Pancreas (tissue), 10 donors: ENCODE results near the gene MYCT1. TPM values are rescaled to one million over a fixed set of nuclear protein-coding genes. Genes with fewer than 3 reads are reported as not detected.

ENCODE experiments used
- ATAC-seq, 4 donors: fragments of 200-7000 bp; cut with Tn5 transposase; one replicate each; pipeline versions ENCODE4 v1.8.0 to v1.9.1; 2020; ENCODE audit warnings: mild to moderate bottlenecking in 4 of 4, moderate library complexity in 4 of 4
- DNase-seq, 6 donors: peaks; one replicate each; pipeline ENCODE4 v3.0.0-alpha.2; 2020
- FAIRE-seq: peaks from 2 replicates; lab custom pipeline; 2012; peaks lifted over from hg19 to GRCh38; lab: Jason Lieb, UNC
- H3K27ac ChIP-seq, 4 donors: fragments of 200-600 bp; sonication (generic); 1 replicate in 3 of 4; 2 replicates in 1 of 4; pipeline versions ENCODE4 v1.5.0 to v1.8.0; 2020
- H3K27me3 ChIP-seq, 4 donors: fragments of 200-600 bp; one replicate each; pipeline ENCODE4 v1.8.0; 2021
- H3K36me3 ChIP-seq, 3 donors: fragments of 200-600 bp; sonication (generic) in 1 of 3; one replicate each; pipeline versions ENCODE4 v1.5.0 to v1.8.0; 2020 to 2021
- H3K4me1 ChIP-seq, 3 donors: fragments of 200-600 bp; one replicate each; pipeline ENCODE4 v1.8.0; 2021
- H3K4me3 ChIP-seq, 4 donors: fragments of 200-600 bp; sonication (generic) in 2 of 4; one replicate each; pipeline versions ENCODE4 v1.5.0 to v1.8.0; 2020 to 2021
- H3K9me3 ChIP-seq, 4 donors: fragments of 200-600 bp; one replicate each; pipeline ENCODE4 v1.8.0; 2021
- CTCF ChIP-seq, 4 donors: fragments of 200-600 bp; sonication (generic) in 3 of 4; IDR thresholded peaks; one replicate each; pipeline versions ENCODE4 v1.5.0 to v1.8.0; 2021; ENCODE audit warnings: antibody characterized with exemption in 4 of 4
- WGBS, 2 donors: extraction: QIAGEN DNeasy Blood & Tissue Kit; methylation state at CpG; one replicate each; pipeline ENCODE4 v1.1.7; 2013; 5-methylcytosine and 5-hydroxymethylcytosine counted together
- intact Hi-C, 3 donors: fragments of 100-400 bp; cut with DNase I; formaldehyde crosslinking; loops; one replicate each; pipeline versions ENCODE4 v1.11.1 to v1.14.2; 2022
- polyA plus RNA-seq, 2 donors: library from polyadenylated mRNA; stranded (reverse); fragments of 200-250 nt; gene quantifications; one replicate each; pipeline ENCODE4 v1.2.3, GENCODE V29; 2013
- total RNA-seq, 6 donors: library from RNA; stranded (reverse); fragmentation: NEBNext Ultra II Directional in 4 of 6; extraction: Animal tissue kit (Norgen Biotek cat#: 25700) in 4 of 6; gene quantifications; one replicate each; pipeline versions ENCODE4 v1.2.1 to v1.2.4, GENCODE V29; 2021 to 2023
- donor health status: healthy with polysubstance abuse.
- donor health status: DM: no; HTN: no; CAD: no; lungs with moderate emphysema.
- donor health status: DM: no; HTN: no; CAD: no.
- donor health status: control.
- donor health status: control.
- donor health status: Bipolar disorder and iron deficiency.
- donor health status: DM: yes; HTN: yes; CAD: no.
- donor health status: DM: no; HTN: no; CAD: no.
- donor health status: DM: no; HTN: no; CAD: no.
- donor health status: DM: yes; HTN: yes; CAD: no.

Gene MYCT1
- total and polyA plus RNA-seq, 8 donors = 0.93 to 3.2 (median 1.9) TPM

GRCh38 chr6:152685819-152686218, 11.9 kb upstream of the MYCT1 start:
- 78 to 82% methylated on average over 12 of the region's 12 CpGs for WGBS, 2 donors
- ATAC-seq = no peak
- Histone ChIP-seq H3K9me3 (no peaks in the 10 kb centered on the region), H3K4me1 (no peaks in the 10 kb centered on the region), H3K36me3 (no peaks in the 10 kb centered on the region), H3K27me3 (no peaks in the 10 kb centered on the region), H3K27ac (no peak overlapping the region), H3K4me3 (no peak overlapping the region)
- TF ChIP-seq CTCF (IDR thresholded peaks at IDR 0.05) = no peak
- FAIRE-seq = no peak
- DNase-seq = no peak
- intact Hi-C loops = no loop called here

- no peak for ATAC-seq
- no peak overlapping the region for H3K27ac ChIP-seq
- no peak for FAIRE-seq
- WGBS, 2 donors = 44 to 48% methylated on average over 3 of the region's 3 CpGs
- DNase-seq = no peak
- no peaks in the 10 kb centered on the region for H3K27me3 ChIP-seq
- no peak for TF ChIP-seq CTCF (IDR thresholded peaks at IDR 0.05)
- H3K36me3 ChIP-seq = no peaks in the 10 kb centered on the region
- H3K4me3 ChIP-seq = no peak overlapping the region
- H3K9me3 ChIP-seq = no peaks in the 10 kb centered on the region
- intact Hi-C loops = no loop called here
- no peaks in the 10 kb centered on the region for H3K4me1 ChIP-seq
These were observed 2.2 kb upstream of the MYCT1 start for GRCh38 chr6:152695372-152696045.

GRCh38 chr6:152696522-152696921, 1.2 kb upstream of the MYCT1 start:
- H3K9me3 ChIP-seq = no peaks in the 10 kb centered on the region
- WGBS, 2 donors = 44 to 45% methylated on average over 2 of the region's 2 CpGs
- H3K4me1 ChIP-seq = no peaks in the 10 kb centered on the region
- H3K27me3 ChIP-seq = no peaks in the 10 kb centered on the region
- no peak for TF ChIP-seq CTCF (IDR thresholded peaks at IDR 0.05)
- H3K27ac ChIP-seq = no peak overlapping the region
- no peak for FAIRE-seq
- intact Hi-C loops = no loop called here
- no peak for DNase-seq
- H3K4me3 ChIP-seq = no peak overlapping the region
- no peak for ATAC-seq
- no peaks in the 10 kb centered on the region for H3K36me3 ChIP-seq

GRCh38 chr6:152698692-152699091, 995 bp downstream of the MYCT1 start:
- H3K27ac ChIP-seq = no peak overlapping the region
- intact Hi-C loops = no loop called here
- WGBS, 2 donors = 48 to 49% methylated on average over 1 of the region's 1 CpG

More at GRCh38 chr6:152698692-152699091, 995 bp downstream of the MYCT1 start:
- Histone ChIP-seq H3K9me3 (no peaks in the 10 kb centered on the region), H3K27me3 (no peaks in the 10 kb centered on the region), H3K36me3 (no peaks in the 10 kb centered on the region), H3K4me3 (no peak overlapping the region), H3K4me1 (no peaks in the 10 kb centered on the region)
- DNase-seq = no peak
- ATAC-seq = no peak
- TF ChIP-seq CTCF (IDR thresholded peaks at IDR 0.05) = no peak
- no peak for FAIRE-seq
